HepG2 (cell line): ENCODE measurements around the gene NOTUM. TPM values are rescaled to one million over a fixed set of nuclear protein-coding genes. Genes with fewer than 3 reads are reported as not detected.

Experiments used
- EHMT2 ChIP-seq: fragments of 200-600 bp; sonication (generic); IDR thresholded peaks from 2 replicates; pipeline ENCODE4 v1.7.0; 2017; ENCODE audit warnings: antibody characterized with exemption, low read depth, low read length, borderline replicate concordance
- HNF4G ChIP-seq, 2 experiments: sonication (generic) in 1 of 2; formaldehyde crosslinking in 1 of 2; IDR thresholded peaks; 2 replicates each; pipeline versions ENCODE4 v1.4.0 to v1.6.1; 2011 to 2020; ENCODE audit warnings: borderline replicate concordance in 2 of 2, low read depth in 2 of 2, mild to moderate bottlenecking in 2 of 2, low read length in 1 of 2, missing genetic modification reagents in 1 of 2, moderate library complexity in 1 of 2
- HNRNPUL1 ChIP-seq: fragments of 200-400 bp; formaldehyde crosslinking; IDR thresholded peaks from 2 replicates; pipeline ENCODE4 v1.6.1; 2017; ENCODE audit warnings: low read depth, mild to moderate bottlenecking, low read length, moderate library complexity
- MAFG ChIP-seq: sonication (generic); formaldehyde crosslinking; IDR thresholded peaks from 2 replicates; pipeline ENCODE4 v1.5.1; 2020; ENCODE audit warnings: mild to moderate bottlenecking, missing genetic modification reagents
- MED8 ChIP-seq: sonication (generic); formaldehyde crosslinking; IDR thresholded peaks from 2 replicates; pipeline ENCODE4 v1.8.1; 2023; ENCODE audit warnings: mild to moderate bottlenecking, missing genetic modification reagents; ENCODE audit not compliant: insufficient replicate concordance
- NFIC ChIP-seq: IDR thresholded peaks from 2 replicates; pipeline ENCODE4 v1.6.1; 2012; ENCODE audit warnings: mild to moderate bottlenecking, low read length, inconsistent platforms
- PLRG1 ChIP-seq: fragments of 450-650 bp; conservative IDR thresholded peaks from 2 replicates; pipeline ENCODE4 v1.6.1; 2016
- STAT5B ChIP-seq: sonication (generic); formaldehyde crosslinking; IDR thresholded peaks from 2 replicates; pipeline ENCODE4 v1.4.0; 2020; ENCODE audit warnings: missing genetic modification reagents
- TBX3 ChIP-seq: fragments of 450-650 bp; IDR thresholded peaks from 2 replicates; pipeline ENCODE4 v1.6.1; 2017; ENCODE audit warnings: antibody characterized with exemption, mild to moderate bottlenecking, inconsistent platforms, borderline replicate concordance
- ZKSCAN1 ChIP-seq: fragments of 150-350 bp; IDR thresholded peaks from 2 replicates; pipeline ENCODE4 v1.6.1; 2014; ENCODE audit warnings: low read length
- ZNF563 ChIP-seq: sonication (generic); formaldehyde crosslinking; IDR thresholded peaks from 2 replicates; pipeline ENCODE4 v1.8.0; 2022; ENCODE audit warnings: mild to moderate bottlenecking, moderate library complexity, missing genetic modification reagents
- ZNF747 ChIP-seq: sonication (generic); formaldehyde crosslinking; IDR thresholded peaks from 2 replicates; pipeline ENCODE4 v1.8.1; 2023; ENCODE audit warnings: missing genetic modification reagents, mild to moderate bottlenecking, borderline replicate concordance
- ZNF773 ChIP-seq: sonication (generic); formaldehyde crosslinking; IDR thresholded peaks from 2 replicates; pipeline ENCODE4 v1.4.0; 2020; ENCODE audit warnings: missing genetic modification reagents, borderline replicate concordance
- polyA plus RNA-seq, 8 experiments: library from polyadenylated mRNA; depleted of rRNA in 3 of 8; stranded (reverse) in 7 of 8; unstranded in 1 of 8; fragments of >200 nt; fragmentation: Illumina TruSeq in 4 of 8; extraction: Trizol in 4 of 8; gene quantifications; 2 replicates each; pipeline versions ENCODE4 v1.2.1 to v1.2.3, GENCODE V29; 2011 to 2016; ENCODE audit warnings: low read depth in 4 of 8, missing spikeins in 1 of 8, mixed read lengths in 1 of 8; ENCODE audit not compliant: insufficient read depth in 1 of 8
- total RNA-seq, 5 experiments: library from RNA; depleted of rRNA; stranded (reverse); fragments of >200 nt; fragmentation: Illumina TruSeq; extraction: Trizol; gene quantifications; 2 replicates each; pipeline ENCODE4 v1.2.3, GENCODE V29; 2016; ENCODE audit warnings: low read depth in 1 of 5
- TF ChIP-seq, protein P1 (sequence below): sonication (generic); formaldehyde crosslinking; IDR thresholded peaks from 2 replicates; pipeline ENCODE4 v1.4.0; 2020; ENCODE audit warnings: low read depth, mild to moderate bottlenecking, missing genetic modification reagents
- TF ChIP-seq, protein P2 (sequence below): sonication (generic); formaldehyde crosslinking; IDR thresholded peaks from 2 replicates; pipeline ENCODE4 v1.5.0; 2020; ENCODE audit warnings: mild to moderate bottlenecking, missing genetic modification reagents
- TF ChIP-seq, protein P3 (sequence below): sonication (generic); formaldehyde crosslinking; IDR thresholded peaks from 2 replicates; pipeline ENCODE4 v1.9.0; 2021; ENCODE audit warnings: missing genetic modification reagents, mild to moderate bottlenecking, borderline replicate concordance
- TF ChIP-seq, protein P4 (sequence below): sonication (generic); formaldehyde crosslinking; IDR thresholded peaks from 2 replicates; pipeline ENCODE4 v1.5.1; 2020; ENCODE audit warnings: missing genetic modification reagents, mild to moderate bottlenecking, borderline replicate concordance
- TF ChIP-seq, protein P5 (sequence below): sonication (generic); formaldehyde crosslinking; IDR thresholded peaks from 2 replicates; pipeline ENCODE4 v1.9.0; 2022; ENCODE audit warnings: missing genetic modification reagents, mild to moderate bottlenecking, borderline replicate concordance

Gene NOTUM
- total and polyA plus RNA-seq, 2 of the 13 experiments (the other 11 are each of a cell fraction or from before 2014, with no cell fraction given): 150 to 160 TPM

DNA sequence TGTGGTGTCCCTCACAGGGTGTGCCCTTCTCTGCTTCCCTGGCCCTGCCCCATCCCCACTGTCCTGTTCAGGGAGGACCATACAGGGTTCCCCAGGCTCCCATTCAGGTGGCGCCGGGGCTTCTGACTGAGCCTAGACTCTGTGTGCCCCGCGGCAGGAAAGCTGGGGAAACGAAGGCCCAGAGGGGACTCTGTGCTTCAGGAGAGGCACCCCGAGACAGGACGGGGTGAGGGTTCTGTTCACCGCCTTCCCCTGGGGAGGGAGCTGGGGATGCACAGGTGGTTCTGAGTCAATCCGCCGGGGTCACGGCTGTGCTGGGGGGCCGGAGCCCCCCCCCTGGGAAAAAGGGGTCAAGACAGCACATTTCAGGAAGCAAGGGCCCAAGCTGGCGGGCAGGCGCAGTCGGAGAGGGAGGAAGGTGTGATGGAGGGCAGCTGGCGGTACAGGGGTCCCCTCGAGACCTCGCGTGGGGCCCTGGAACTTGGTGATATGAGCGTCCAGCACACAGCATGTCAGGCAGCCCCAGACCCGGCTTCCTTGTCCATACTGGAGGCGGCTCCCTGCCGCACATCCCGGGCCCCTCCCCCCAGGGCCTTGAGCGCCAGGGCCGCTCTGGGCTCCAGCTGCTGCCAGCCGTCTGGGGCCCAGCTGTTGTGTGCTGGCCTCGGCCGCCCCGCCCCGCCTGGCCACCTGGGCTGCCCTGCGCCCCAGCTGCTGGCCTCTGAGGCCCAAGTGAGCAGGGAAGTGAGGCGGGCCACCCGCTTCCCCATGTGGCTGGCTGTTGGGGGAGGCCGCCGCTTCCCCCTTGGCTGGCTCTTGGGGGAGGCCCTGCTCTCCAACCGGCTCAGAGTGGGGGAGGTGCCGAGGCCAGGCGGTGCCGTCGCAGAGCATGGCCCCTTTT is 5.6 kb upstream of the NOTUM start (continued):
- TF ChIP-seq, protein P1, sequence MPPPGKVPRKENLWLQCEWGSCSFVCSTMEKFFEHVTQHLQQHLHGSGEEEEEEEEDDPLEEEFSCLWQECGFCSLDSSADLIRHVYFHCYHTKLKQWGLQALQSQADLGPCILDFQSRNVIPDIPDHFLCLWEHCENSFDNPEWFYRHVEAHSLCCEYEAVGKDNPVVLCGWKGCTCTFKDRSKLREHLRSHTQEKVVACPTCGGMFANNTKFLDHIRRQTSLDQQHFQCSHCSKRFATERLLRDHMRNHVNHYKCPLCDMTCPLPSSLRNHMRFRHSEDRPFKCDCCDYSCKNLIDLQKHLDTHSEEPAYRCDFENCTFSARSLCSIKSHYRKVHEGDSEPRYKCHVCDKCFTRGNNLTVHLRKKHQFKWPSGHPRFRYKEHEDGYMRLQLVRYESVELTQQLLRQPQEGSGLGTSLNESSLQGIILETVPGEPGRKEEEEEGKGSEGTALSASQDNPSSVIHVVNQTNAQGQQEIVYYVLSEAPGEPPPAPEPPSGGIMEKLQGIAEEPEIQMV (CRISPR knock-in tag): 0 out of 2 replicates have a peak, but pooled peaks have one; percentile 74
- 0 out of 2 replicates have a peak, but pooled peaks have one; percentile 15 for TF ChIP-seq ZNF563 (CRISPR knock-in tag)
- TF ChIP-seq, protein P2, sequence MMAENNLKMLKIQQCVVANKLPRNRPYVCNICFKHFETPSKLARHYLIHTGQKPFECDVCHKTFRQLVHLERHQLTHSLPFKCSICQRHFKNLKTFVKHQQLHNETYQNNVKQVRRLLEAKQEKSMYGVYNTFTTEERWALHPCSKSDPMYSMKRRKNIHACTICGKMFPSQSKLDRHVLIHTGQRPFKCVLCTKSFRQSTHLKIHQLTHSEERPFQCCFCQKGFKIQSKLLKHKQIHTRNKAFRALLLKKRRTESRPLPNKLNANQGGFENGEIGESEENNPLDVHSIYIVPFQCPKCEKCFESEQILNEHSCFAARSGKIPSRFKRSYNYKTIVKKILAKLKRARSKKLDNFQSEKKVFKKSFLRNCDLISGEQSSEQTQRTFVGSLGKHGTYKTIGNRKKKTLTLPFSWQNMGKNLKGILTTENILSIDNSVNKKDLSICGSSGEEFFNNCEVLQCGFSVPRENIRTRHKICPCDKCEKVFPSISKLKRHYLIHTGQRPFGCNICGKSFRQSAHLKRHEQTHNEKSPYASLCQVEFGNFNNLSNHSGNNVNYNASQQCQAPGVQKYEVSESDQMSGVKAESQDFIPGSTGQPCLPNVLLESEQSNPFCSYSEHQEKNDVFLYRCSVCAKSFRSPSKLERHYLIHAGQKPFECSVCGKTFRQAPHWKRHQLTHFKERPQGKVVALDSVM (CRISPR knock-in tag): peak; percentile 86
- TF ChIP-seq ZNF773: no peak; the same call in 1 of the 2 replicates
- TF ChIP-seq, protein P3, sequence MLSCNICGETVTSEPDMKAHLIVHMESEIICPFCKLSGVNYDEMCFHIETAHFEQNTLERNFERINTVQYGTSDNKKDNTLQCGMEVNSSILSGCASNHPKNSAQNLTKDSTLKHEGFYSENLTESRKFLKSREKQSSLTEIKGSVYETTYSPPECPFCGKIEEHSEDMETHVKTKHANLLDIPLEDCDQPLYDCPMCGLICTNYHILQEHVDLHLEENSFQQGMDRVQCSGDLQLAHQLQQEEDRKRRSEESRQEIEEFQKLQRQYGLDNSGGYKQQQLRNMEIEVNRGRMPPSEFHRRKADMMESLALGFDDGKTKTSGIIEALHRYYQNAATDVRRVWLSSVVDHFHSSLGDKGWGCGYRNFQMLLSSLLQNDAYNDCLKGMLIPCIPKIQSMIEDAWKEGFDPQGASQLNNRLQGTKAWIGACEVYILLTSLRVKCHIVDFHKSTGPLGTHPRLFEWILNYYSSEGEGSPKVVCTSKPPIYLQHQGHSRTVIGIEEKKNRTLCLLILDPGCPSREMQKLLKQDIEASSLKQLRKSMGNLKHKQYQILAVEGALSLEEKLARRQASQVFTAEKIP (CRISPR knock-in tag): no peak
- no peak for TF ChIP-seq ZKSCAN1
- no peak for TF ChIP-seq TBX3
- TF ChIP-seq, protein P4, sequence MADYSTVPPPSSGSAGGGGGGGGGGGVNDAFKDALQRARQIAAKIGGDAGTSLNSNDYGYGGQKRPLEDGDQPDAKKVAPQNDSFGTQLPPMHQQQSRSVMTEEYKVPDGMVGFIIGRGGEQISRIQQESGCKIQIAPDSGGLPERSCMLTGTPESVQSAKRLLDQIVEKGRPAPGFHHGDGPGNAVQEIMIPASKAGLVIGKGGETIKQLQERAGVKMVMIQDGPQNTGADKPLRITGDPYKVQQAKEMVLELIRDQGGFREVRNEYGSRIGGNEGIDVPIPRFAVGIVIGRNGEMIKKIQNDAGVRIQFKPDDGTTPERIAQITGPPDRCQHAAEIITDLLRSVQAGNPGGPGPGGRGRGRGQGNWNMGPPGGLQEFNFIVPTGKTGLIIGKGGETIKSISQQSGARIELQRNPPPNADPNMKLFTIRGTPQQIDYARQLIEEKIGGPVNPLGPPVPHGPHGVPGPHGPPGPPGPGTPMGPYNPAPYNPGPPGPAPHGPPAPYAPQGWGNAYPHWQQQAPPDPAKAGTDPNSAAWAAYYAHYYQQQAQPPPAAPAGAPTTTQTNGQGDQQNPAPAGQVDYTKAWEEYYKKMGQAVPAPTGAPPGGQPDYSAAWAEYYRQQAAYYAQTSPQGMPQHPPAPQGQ (CRISPR knock-in tag): peak; percentile 81; the same call in 1 of the 2 replicates
- TF ChIP-seq MAFG (CRISPR knock-in tag): no peak
- TF ChIP-seq PLRG1: no peak
- no peak for TF ChIP-seq EHMT2
- TF ChIP-seq ZNF747: peak; percentile 74; the same call in 1 of the 2 replicates
- peak; percentile 95 for TF ChIP-seq MED8 (CRISPR knock-in tag)
- TF ChIP-seq STAT5B (CRISPR knock-in tag): peak; percentile 93
- no peak for TF ChIP-seq NFIC
- TF ChIP-seq, protein P5, sequence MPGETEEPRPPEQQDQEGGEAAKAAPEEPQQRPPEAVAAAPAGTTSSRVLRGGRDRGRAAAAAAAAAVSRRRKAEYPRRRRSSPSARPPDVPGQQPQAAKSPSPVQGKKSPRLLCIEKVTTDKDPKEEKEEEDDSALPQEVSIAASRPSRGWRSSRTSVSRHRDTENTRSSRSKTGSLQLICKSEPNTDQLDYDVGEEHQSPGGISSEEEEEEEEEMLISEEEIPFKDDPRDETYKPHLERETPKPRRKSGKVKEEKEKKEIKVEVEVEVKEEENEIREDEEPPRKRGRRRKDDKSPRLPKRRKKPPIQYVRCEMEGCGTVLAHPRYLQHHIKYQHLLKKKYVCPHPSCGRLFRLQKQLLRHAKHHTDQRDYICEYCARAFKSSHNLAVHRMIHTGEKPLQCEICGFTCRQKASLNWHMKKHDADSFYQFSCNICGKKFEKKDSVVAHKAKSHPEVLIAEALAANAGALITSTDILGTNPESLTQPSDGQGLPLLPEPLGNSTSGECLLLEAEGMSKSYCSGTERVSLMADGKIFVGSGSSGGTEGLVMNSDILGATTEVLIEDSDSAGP (CRISPR knock-in tag): peak; percentile 97
- TF ChIP-seq HNF4G (IDR thresholded peaks at IDR 0.05; ENCODE audit: borderline replicate concordance, low read depth, low read length): peak; percentile 65; the same call in 1 of the 2 replicates
- TF ChIP-seq HNF4G (CRISPR knock-in tag; IDR thresholded peaks at IDR 0.05; ENCODE audit: borderline replicate concordance, low read depth): no peak; the same call in 1 of the 2 replicates
- TF ChIP-seq HNRNPUL1: no peak
